HEK293T (cell line): ENCODE measurements around the gene UBL3.

Source experiments
- ARNT ChIP-seq: fragments of 450-650 bp; IDR thresholded peaks from 2 replicates; pipeline ENCODE4 v1.6.1; 2017; ENCODE audit warnings: mild to moderate bottlenecking
- BHLHE40 ChIP-seq: fragments of 450-650 bp; IDR thresholded peaks from 2 replicates; pipeline ENCODE4 v1.6.1; 2016; ENCODE audit warnings: mild to moderate bottlenecking, moderate library complexity, borderline replicate concordance
- CTBP1 ChIP-seq: fragments of 450-650 bp; IDR thresholded peaks from 2 replicates; pipeline ENCODE4 v1.6.1; 2016; ENCODE audit warnings: borderline replicate concordance
- FOXK2 ChIP-seq: fragments of 450-650 bp; IDR thresholded peaks from 2 replicates; pipeline ENCODE4 v1.6.1; 2016; ENCODE audit warnings: mild to moderate bottlenecking
- SP1 ChIP-seq: fragments of 450-650 bp; IDR thresholded peaks from 2 replicates; pipeline ENCODE4 v1.6.1; 2017
- SUZ12 ChIP-seq: fragments of 450-650 bp; IDR thresholded peaks from 2 replicates; pipeline ENCODE4 v1.6.1; 2016; ENCODE audit warnings: mild to moderate bottlenecking
- ZNF384 ChIP-seq: fragments of 450-650 bp; IDR thresholded peaks from 2 replicates; pipeline ENCODE4 v1.6.1; 2016

- TF ChIP-seq FOXK2: no peak
- TF ChIP-seq ZNF384: no peak
- TF ChIP-seq ARNT: no peak
- no peak for TF ChIP-seq BHLHE40
- TF ChIP-seq CTBP1: no peak
- no peak for TF ChIP-seq SUZ12
- TF ChIP-seq SP1: no peak
These were observed 89.3 kb downstream of the UBL3 start for GRCh38 chr13:29761160-29761559.
